ENCODE data around the gene ATP8B2.

ATP8B2 gene

DNA sequence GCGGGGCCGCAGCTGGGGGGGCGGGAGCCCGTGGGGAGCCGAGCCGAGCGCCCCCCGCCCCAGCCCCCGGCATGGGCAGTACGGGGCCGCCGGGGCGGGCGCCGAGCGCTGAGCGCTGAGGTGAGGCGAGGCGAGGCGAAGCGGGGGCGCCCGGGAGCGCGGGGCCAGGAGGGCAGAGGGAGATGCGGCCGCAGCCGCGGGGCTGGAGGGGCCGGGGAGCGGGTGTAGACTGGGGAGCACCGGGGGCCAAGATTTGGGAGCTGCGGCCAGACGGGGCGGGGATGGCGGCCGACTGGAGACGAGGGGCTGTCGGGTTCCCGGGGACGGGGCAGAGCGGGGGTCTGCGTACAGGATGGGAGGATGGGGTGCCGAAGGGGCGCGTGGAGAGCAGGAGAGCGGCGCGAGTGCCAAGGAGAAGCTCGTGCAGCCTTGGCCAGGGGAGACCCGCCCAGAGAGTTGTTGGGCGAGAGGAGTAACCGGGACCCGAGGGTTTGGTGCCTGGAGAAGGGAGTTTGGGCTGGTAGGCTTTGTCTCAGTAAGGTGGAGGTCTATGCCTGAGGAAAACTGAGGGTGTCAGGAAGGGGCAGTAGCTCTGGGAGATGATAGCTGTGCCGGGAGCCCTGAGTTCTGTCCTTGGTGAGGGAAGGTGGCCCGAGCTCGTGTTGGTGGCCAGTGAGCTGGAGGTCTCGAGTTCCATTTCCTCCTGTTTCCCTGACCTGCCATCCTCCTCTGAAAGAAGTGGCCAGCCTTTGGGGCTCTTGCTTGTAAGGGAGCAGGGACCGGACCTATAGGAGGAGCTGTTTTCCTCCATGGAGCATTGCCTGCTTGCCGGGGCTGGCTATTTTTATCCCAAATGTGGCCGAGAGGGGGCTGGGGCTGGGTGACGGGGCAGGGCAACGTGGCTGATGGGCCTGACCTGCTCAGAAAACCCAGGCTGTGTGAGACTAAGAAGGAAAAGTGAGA lies 539 bp downstream of the ATP8B2 start (continued):
- TF ChIP-seq ZNF202 (tag by site-specific recombination; IDR thresholded peaks at IDR 0.05; ENCODE audit: borderline replicate concordance) (no peak), ZNF132 (tag by site-specific recombination; IDR thresholded peaks at IDR 0.05; ENCODE audit: borderline replicate concordance) (no peak), ZNF777 (tag by site-specific recombination; IDR thresholded peaks at IDR 0.05; ENCODE audit: borderline replicate concordance) (peak; percentile 67; the same call in 1 of the 2 replicates), ZNF670 (tag by site-specific recombination; IDR thresholded peaks at IDR 0.05; ENCODE audit: low read depth) (no peak), ZNF664 (tag by site-specific recombination; IDR thresholded peaks at IDR 0.05) (no peak), ZSCAN5A (tag by site-specific recombination; IDR thresholded peaks at IDR 0.05) (no peak), SP7 (tag by site-specific recombination; IDR thresholded peaks at IDR 0.05) (no peak), PRDM4 (tag by site-specific recombination; IDR thresholded peaks at IDR 0.05) (no peak), ZNF214 (tag by site-specific recombination; IDR thresholded peaks at IDR 0.05; ENCODE audit: borderline replicate concordance) (no peak), ZNF324 (tag by site-specific recombination; IDR thresholded peaks at IDR 0.05) (no peak), GLIS2 (tag by site-specific recombination; IDR thresholded peaks at IDR 0.05) (no peak; the same call in 1 of the 2 replicates), MZF1 (tag by site-specific recombination; IDR thresholded peaks at IDR 0.05; ENCODE audit: borderline replicate concordance) (peak; percentile 23; the same call in 1 of the 2 replicates), MEIS1 (CRISPR knock-in tag; IDR thresholded peaks at IDR 0.05; ENCODE audit: borderline replicate concordance) (no peak), ZNF555 (tag by site-specific recombination; conservative IDR thresholded peaks at IDR 0.05) (no peak), IKZF3 (tag by site-specific recombination; IDR thresholded peaks at IDR 0.05) (peak; percentile 78; the same call in 1 of the 2 replicates), ZNF174 (tag by site-specific recombination; IDR thresholded peaks at IDR 0.05) (no peak), ZNF394 (tag by site-specific recombination; IDR thresholded peaks at IDR 0.05; ENCODE audit: borderline replicate concordance) (peak; percentile 52; the same call in 1 of the 2 replicates), ZNF785 (tag by site-specific recombination; IDR thresholded peaks at IDR 0.05) (no peak), ZNF830 (tag by site-specific recombination; IDR thresholded peaks at IDR 0.05; ENCODE audit: low read depth) (no peak), ZNF302 (tag by site-specific recombination; IDR thresholded peaks at IDR 0.05; ENCODE audit: low read depth) (no peak)

Data from HEK293 (cell line).